ENCODE data around the gene FBH1. TPM values are rescaled to one million over a fixed set of nuclear protein-coding genes. Genes with fewer than 3 reads are reported as not detected.

FBH1 gene
- 38.3 and 42.5 TPM in 2 replicates for total RNA-seq (2014; rRNA removed; shearing (Covaris generic))

DNA sequence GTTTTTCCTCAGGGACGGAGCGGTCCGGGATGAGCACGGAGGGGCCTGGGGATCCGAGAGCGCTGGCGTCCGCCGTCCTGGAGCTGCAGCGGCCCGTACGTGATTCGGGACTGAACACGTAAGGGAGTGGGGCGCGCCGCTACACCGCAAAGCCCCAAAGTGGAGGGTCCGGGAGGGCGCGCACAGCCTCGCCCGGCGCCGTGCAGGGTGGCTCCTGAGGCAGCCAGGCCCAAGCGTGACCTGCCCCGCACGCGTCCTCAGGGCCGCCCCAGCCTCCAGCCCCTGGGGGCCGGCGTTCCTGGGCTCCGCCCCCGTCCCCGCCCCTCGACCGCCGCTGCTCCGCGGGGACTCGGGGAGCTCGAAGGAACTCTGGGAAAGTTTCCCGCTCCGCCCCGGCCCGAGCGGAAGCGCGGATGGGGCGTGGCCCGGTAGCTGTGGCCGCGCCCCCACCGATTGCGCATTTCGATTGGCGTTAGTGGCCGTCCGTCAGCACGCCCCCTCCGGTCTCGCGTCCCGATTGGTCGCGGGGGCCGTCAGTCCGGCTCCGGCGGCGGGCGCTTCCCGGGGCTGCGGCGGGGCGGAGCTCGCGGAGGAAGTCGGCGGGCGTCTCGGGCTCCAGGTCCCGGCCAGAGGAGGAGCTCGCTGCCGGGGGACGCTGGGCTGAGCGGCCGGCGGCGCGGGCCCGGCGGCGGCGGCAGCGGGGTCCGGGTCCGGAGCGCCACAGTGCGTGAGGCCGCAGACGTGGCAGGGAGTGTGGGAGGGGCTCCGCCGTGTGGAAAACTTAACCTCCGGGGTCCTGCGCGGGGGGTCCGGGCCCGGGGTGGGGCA lies at the start of gene FBH1, which contains the start of gene ANKRD16:
FBH1 (plus strand) TSS at position 620 of the 828 bp plus-strand sequence; CDS start at position 723, 103 bp downstream.
ANKRD16 (minus strand) TSS at position 270 of the 828 bp plus-strand sequence. CDS start 539 bp downstream, outside the sequence.

DNA sequence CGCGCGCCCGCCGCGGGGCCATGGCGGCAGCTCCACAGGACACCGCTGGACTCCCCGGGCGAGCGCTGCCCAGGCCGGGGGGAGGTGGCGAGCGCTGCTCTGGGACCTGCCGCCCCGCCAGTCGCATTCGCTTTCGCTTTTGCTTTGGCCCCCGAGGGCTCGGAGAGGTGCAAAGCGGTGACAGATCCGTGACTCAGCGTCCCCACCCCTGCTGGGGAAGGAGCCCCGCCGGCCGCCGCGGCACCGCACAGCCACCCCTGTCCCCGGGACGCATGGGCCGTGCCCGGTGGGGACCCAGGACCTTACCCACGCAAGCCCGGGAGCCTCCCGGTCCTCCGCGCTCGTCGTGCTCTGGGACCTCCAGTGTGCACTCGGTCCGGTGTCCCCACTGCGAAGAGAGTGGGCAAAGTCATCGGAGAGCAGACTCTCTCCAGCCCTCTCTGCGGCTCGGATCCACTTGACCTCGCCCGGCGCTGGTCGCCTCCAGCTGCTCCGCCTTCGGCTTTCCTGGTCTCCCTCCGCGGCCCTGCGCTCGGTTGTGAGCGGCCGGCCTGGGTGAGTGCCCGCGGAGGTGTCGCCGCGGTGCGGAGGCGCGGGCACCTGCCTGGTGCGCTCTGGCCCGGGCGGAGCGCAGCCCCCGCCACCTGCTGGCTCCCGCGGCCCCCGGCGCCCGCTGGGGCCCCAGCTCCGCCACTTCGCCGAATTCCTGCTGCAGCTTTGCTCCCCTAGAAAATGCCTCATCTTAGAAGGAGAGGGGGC lies 87.6 kb downstream of the FBH1 start, which contains the start of gene IL15RA:
IL15RA (minus strand) TSS at position 73 of the 759 bp plus-strand sequence; CDS start at position 22, 51 bp downstream.

Other genes starting within 250 kb of the FBH1 start
- gene ASB13, start 223.6 kb upstream of the FBH1 start, total RNA-seq (2014; rRNA removed; shearing (Covaris generic)), result 11.5 and 12.0 TPM in 2 replicates
- gene TASOR2, start 205.4 kb upstream of the FBH1 start, total RNA-seq (2014; rRNA removed; shearing (Covaris generic)), result 87.7 and 90.7 TPM in 2 replicates
- gene GDI2, start 76.8 kb upstream of the FBH1 start, total RNA-seq (2014; rRNA removed; shearing (Covaris generic)), result 152 and 176 TPM in 2 replicates
- 8.9 and 13.0 TPM in 2 replicates for gene ANKRD16, start 350 bp upstream of the FBH1 start, total RNA-seq (2014; rRNA removed; shearing (Covaris generic))
- gene IL15RA, start 87.3 kb downstream of the FBH1 start, total RNA-seq (2014; rRNA removed; shearing (Covaris generic)), result 3.9 and 5.7 TPM in 2 replicates
- not detected in 2 replicates for gene IL2RA, start 172.1 kb downstream of the FBH1 start, total RNA-seq (2014; rRNA removed; shearing (Covaris generic))
- gene RBM17, start 198.8 kb downstream of the FBH1 start, total RNA-seq (2014; rRNA removed; shearing (Covaris generic)), result 47.6 and 53.4 TPM in 2 replicates

Measured in A375 (cell line).